PC-3 (cell line): ENCODE results near the gene HAND2.

ENCODE experiments used
- EZH2 ChIP-seq: fragments of 300-600 bp; sonication (generic); IDR thresholded peaks from one replicate; pipeline ENCODE4 v1.6.1; 2017; ENCODE audit warnings: antibody characterized with exemption, mild to moderate bottlenecking, low read length; ENCODE audit not compliant: unreplicated experiment
- EZH2phosphoT487 ChIP-seq: fragments of 300-600 bp; sonication (generic); IDR thresholded peaks from 2 replicates; pipeline ENCODE4 v1.6.1; 2018; ENCODE audit warnings: mild to moderate bottlenecking, antibody characterized with exemption, low read length, borderline replicate concordance
- TF ChIP-seq, protein P1 (sequence below): fragments of 300-600 bp; sonication (generic); conservative IDR thresholded peaks from 2 replicates; pipeline ENCODE4 v1.5.1; 2017; ENCODE audit warnings: antibody characterized with exemption, low read depth, mild to moderate bottlenecking, low read length

DNA sequence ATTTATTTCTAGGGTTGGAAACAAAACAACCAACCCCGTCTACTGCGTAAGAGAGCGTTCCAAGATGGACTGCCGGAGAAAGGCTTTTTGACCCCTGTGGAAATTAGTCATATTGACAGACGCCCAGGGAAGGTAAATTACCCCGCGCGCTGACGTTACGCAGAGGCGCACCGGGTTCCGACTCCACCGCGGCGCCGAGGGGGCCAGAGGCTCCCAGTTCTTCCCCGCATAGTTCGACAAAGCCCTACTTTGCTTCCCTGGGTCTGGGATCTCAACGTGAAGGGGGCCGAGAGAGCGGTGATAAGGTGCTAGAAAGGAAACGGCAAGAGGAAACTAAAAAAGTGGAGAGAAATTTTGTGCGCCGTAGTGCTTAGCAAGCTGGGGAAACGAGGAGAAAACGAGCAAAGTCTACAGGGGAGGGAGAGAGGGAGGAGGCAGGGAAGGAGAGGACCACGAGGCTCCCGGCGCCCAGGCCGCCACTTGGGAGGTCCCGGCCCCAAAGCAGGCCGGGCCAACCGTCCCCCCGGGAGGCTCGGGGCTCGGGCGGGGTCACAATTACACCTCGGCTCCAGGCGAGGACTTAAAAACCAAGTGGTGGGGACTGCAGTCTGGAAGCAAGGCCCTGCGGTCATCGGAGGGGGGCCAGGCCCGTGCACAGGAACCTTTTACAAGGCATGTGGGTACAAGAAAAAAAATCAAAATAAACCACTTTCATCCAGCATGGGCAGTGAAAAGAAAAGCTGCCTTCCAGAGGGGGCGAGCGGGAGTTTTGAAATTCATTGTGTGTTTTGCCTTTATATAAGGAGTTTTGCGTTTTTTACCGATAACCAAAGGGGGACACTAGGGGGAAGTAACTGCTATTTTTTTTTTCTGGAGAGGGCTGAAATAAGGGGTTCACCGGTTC, 13.2 kb downstream of the HAND2 start:
- TF ChIP-seq, protein P1, sequence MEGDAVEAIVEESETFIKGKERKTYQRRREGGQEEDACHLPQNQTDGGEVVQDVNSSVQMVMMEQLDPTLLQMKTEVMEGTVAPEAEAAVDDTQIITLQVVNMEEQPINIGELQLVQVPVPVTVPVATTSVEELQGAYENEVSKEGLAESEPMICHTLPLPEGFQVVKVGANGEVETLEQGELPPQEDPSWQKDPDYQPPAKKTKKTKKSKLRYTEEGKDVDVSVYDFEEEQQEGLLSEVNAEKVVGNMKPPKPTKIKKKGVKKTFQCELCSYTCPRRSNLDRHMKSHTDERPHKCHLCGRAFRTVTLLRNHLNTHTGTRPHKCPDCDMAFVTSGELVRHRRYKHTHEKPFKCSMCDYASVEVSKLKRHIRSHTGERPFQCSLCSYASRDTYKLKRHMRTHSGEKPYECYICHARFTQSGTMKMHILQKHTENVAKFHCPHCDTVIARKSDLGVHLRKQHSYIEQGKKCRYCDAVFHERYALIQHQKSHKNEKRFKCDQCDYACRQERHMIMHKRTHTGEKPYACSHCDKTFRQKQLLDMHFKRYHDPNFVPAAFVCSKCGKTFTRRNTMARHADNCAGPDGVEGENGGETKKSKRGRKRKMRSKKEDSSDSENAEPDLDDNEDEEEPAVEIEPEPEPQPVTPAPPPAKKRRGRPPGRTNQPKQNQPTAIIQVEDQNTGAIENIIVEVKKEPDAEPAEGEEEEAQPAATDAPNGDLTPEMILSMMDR = no peak
- no peak for TF ChIP-seq EZH2phosphoT487
- no peak for TF ChIP-seq EZH2
